ENCODE measurements around the gene LGALS9.
"Not testable (repeated sequence)": the region's sequence is repeated elsewhere in the genome, so short reads cannot be mapped to it uniquely, and the experiment has no call there.

DNA sequence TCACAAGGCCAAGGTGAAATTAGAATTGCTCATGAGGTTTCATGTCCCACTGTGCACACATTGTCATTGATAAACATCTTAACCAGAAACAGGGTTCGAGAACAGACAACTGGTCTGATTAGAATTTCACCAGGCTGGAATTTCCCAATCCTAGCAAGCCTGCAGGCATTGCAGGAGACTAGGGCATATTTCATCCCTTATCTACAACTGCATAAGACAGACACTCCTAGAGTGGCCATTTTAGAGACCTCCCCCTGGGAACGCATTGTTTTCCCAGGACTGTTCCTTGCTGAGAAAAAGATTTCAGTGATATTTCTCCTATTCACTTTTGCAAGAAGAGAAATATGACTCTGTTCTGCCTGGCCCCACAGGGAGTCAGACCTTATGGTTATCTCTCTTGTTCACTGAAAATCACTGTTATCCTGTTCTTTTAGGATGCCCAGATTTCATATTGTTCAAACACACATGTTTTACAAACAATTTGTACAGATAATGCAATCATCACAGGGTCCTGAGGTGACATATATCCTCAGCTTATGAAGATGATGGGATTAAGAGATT, 64.3 kb downstream of the LGALS9 start:
- TF ChIP-seq, protein P1, sequence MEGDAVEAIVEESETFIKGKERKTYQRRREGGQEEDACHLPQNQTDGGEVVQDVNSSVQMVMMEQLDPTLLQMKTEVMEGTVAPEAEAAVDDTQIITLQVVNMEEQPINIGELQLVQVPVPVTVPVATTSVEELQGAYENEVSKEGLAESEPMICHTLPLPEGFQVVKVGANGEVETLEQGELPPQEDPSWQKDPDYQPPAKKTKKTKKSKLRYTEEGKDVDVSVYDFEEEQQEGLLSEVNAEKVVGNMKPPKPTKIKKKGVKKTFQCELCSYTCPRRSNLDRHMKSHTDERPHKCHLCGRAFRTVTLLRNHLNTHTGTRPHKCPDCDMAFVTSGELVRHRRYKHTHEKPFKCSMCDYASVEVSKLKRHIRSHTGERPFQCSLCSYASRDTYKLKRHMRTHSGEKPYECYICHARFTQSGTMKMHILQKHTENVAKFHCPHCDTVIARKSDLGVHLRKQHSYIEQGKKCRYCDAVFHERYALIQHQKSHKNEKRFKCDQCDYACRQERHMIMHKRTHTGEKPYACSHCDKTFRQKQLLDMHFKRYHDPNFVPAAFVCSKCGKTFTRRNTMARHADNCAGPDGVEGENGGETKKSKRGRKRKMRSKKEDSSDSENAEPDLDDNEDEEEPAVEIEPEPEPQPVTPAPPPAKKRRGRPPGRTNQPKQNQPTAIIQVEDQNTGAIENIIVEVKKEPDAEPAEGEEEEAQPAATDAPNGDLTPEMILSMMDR (IDR thresholded peaks at IDR 0.05; ENCODE audit: poor library complexity) = not testable (repeated sequence)
- TF ChIP-seq EZH2 (IDR thresholded peaks at IDR 0.05; ENCODE audit: borderline replicate concordance); EZH2phosphoT487 (IDR thresholded peaks at IDR 0.05; ENCODE audit: low read depth, severe bottlenecking, unreplicated experiment): not testable (repeated sequence)
